Measurements from ENCODE around the gene METTL25. TPM values are rescaled to one million over a fixed set of nuclear protein-coding genes. Genes with fewer than 3 reads are reported as not detected.

Gene METTL25
- total and polyA plus RNA-seq, 2 of the 8 experiments (the other 6 are each of a cell fraction or from before 2014, with no cell fraction given): 2.4 to 8.3 TPM

DNA sequence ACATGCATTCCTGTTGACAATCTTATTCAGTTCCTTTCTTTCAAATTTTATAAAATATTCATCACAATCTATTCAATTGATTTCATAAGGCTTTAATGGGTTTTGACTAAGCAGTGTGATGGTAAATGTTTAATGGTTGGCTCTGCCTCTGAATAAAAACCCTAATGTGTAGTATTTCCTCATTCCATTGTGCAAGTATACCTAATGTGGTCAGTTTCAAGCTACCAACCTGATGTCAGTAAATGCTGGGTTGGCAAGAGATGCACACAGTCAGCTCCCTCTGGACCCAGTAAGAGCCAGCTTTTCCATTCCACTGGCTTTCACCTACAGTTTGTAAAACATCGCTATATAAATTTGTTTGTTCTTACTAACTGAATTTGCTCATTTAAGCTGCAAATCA lies 53.9 kb downstream of the METTL25 start (continued):
- no peak for TF ChIP-seq SP1 (IDR thresholded peaks at IDR 0.05; ENCODE audit: low read depth, low read length)
- no peak for TF ChIP-seq POU5F1 (IDR thresholded peaks at IDR 0.05; ENCODE audit: low read depth, low read length)
- no peak for TF ChIP-seq EGR1 (IDR thresholded peaks at IDR 0.05; ENCODE audit: borderline replicate concordance, low read depth, low read length)
